GM12801 (cell line): Measurements from ENCODE around the gene MARS1.

Experiments used
- CTCF ChIP-seq: IDR thresholded peaks from one replicate; pipeline ENCODE4 v1.5.1; 2011; ENCODE audit warnings: control low read depth; ENCODE audit not compliant: insufficient read length; ENCODE audit errors: extremely low read depth

Gene MARS1

DNA sequence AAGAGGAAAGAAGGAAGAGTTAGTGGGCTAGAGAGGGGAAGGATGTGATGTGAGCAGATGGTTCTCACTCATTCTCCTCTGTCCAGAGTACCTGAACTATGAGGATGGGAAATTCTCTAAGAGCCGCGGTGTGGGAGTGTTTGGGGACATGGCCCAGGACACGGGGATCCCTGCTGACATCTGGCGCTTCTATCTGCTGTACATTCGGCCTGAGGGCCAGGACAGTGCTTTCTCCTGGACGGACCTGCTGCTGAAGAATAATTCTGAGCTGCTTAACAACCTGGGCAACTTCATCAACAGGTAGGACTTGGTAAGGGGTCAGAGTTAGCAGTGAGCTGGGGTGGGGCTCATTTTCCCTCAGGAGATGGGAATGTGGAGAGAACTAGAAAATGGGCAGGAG, 24.8 kb downstream of the MARS1 start:
- TF ChIP-seq CTCF = no peak

GRCh38 chr12:57513266-57513665, 25.4 kb downstream of the MARS1 start:
- TF ChIP-seq CTCF = no peak

DNA sequence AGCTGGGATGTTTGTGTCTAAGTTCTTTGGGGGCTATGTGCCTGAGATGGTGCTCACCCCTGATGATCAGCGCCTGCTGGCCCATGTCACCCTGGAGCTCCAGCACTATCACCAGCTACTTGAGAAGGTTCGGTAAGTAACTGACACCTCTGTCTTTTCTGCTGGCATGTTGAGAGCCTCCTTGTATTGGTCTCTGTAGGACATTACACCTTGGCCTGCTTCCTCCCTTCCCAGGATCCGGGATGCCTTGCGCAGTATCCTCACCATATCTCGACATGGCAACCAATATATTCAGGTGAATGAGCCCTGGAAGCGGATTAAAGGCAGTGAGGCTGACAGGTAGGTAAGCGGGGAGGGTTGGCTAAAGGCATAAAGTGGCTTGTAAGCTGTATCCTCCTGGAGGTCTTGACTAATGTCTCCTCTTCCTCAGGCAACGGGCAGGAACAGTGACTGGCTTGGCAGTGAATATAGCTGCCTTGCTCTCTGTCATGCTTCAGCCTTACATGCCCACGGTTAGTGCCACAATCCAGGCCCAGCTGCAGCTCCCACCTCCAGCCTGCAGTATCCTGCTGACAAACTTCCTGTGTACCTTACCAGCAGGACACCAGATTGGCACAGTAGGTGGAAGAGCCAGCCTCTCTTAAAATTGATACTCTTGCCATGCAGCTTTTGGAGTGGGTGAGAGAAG, 27.0 kb downstream of the MARS1 start:
- no peak for TF ChIP-seq CTCF

GRCh38 chr12:57515408-57515933, 27.6 kb downstream of the MARS1 start:
- TF ChIP-seq CTCF = no peak

DNA sequence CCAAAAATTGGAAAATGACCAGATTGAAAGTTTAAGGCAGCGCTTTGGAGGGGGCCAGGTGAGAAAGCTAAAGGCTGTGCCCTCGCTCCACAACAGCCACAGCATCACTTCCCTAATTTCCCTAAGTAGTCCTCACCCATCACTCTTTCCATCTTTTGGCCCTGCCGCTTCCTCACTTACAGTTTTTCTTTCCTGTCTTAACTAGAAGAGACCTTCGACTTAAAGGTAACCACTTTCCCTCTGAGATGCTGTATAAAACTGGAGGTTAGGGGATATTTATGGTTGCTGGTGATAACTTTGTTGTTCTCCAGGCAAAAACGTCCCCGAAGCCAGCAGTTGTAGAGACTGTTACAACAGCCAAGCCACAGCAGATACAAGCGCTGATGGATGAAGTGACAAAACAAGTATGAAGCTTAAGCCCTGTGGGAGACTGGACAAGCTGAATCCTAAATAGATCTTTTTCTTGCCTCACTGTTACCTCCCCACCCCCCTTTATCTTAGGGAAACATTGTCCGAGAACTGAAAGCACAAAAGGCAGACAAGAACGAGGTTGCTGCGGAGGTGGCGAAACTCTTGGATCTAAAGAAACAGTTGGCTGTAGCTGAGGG, 28.2 kb downstream of the MARS1 start:
- no peak for TF ChIP-seq CTCF

DNA sequence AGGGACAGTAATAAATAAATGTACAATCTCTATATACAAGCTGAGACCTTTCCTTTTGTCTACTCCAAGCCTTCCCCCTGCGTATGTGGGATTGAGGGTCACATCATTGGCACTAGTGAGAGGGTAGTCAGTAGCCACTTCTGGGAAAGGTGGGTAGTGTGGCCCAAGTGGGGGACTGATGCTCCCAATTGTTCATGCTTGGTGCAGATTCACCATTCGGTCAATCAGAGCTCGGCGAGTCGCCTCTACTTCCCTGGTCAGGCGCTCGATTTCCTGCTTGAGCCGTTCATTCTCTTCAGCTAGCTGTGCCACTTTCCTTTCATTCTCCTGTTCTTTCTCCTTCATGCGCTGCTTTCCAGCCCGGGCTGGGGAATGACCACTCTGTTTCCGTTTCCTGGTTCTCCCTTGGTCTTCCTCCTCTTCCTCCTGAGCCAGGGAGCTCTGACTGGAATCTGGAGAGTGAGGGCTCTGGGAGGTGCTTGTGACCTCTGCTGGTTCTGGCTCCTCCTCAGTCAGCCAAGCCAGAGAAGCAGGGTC, 28.8 kb downstream of the MARS1 start:
- TF ChIP-seq CTCF = no peak

DNA sequence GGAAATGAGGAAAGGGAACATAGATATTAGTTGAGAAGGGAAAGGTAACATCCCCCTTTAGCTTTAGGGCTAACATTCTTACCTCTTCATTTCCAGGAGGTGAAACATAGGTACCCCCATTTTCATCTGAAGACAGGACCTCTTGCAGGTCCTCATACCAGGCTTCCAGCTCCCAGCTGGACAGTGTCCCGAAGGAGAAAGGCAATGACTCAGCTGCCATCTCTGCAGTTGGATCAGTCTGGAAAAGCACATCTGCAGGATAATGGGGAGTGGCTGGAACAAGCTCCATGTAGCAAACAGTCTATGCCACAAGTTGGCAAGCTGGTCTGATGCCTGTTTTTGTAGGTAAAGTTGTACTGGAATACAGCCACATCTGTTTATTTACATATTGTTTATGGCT, 29.3 kb downstream of the MARS1 start:
- TF ChIP-seq CTCF = no peak
